SJCRH30 (cell line): ENCODE data around the gene CPNE9. TPM values are rescaled to one million over a fixed set of nuclear protein-coding genes. Genes with fewer than 3 reads are reported as not detected.

ENCODE experiments used
- DNase-seq, 2 experiments: peaks; one replicate each; pipeline ENCODE4 v3.0.0-alpha.2; 2015 to 2020
- H3K27ac ChIP-seq: fragments of 250-450 bp; sonication (Bioruptor Pico); 2 replicates; pipeline ENCODE4 v1.5.1; 2020; ENCODE audit warnings: mild to moderate bottlenecking, moderate library complexity
- H3K27me3 ChIP-seq: fragments of 250-450 bp; sonication (Bioruptor Pico); 2 replicates; pipeline ENCODE4 v1.5.1; 2020; ENCODE audit warnings: mild to moderate bottlenecking, moderate library complexity
- H3K36me3 ChIP-seq: fragments of 250-450 bp; sonication (Bioruptor Pico); 2 replicates; pipeline ENCODE4 v1.5.1; 2020; ENCODE audit warnings: mild to moderate bottlenecking, moderate library complexity
- H3K4me1 ChIP-seq: fragments of 250-450 bp; sonication (Bioruptor Pico); 2 replicates; pipeline ENCODE4 v1.5.1; 2020; ENCODE audit warnings: mild to moderate bottlenecking, moderate library complexity
- H3K4me3 ChIP-seq: fragments of 250-450 bp; sonication (Bioruptor Pico); 2 replicates; pipeline ENCODE4 v1.5.1; 2020; ENCODE audit warnings: mild to moderate bottlenecking, moderate library complexity
- H3K9me3 ChIP-seq: fragments of 250-450 bp; sonication (Bioruptor Pico); replicated peaks from 2 replicates; pipeline ENCODE4 v1.5.1; 2020; ENCODE audit warnings: mild to moderate bottlenecking, moderate library complexity
- total RNA-seq: library from RNA; depleted of rRNA; stranded (reverse); fragments of >200 nt; shearing (Covaris generic); gene quantifications from 2 replicates; pipeline ENCODE4 v1.2.3, GENCODE V29; 2014

The CPNE9 gene
- total RNA-seq, 1 experiment from 2014 or later: 0.06 TPM

DNA sequence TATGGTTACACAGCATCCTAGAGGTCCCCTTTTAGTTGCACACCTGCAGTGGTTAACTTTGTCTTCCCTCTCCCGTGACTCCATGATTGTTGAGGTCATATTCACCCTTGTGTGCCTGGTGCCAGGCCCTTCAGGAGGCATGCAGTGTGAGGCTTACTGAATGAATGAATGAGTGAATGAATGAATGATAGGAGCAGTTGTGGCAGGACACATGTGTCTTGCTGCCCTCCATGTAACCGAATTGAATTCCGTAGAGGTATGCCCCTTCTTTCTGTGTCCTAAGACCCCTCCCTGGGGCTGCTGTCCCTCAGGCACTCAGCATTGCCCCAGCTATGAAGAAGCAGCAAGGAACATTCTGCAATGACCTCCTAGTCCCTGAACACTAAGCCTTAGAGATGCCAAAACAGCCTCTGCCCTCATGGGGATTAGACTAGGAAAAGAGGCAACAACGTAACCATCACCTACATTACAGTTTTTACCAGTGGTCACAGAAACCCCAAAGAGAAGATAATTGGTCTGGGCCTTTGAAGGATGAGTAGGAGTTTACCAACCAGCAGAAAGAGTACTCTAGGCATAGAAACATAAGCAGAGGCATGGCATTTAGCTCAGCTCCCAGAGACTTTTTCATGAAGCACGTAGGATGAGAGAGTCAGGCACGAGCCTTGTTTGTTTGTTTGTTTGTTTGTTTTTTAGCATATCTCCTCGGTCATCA, 22.5 kb upstream of the CPNE9 start:
- Histone ChIP-seq H3K27ac (no peak overlapping the region), H3K27me3 (no peaks in the 10 kb centered on the region), H3K4me1 (no peaks in the 10 kb centered on the region), H3K9me3 (no peaks in the 10 kb centered on the region), H3K36me3 (peaks cover 14% of the 10 kb centered on the region; the same call in 1 of the 2 replicates), H3K4me3 (no peak overlapping the region)
- no peak for DNase-seq

DNA sequence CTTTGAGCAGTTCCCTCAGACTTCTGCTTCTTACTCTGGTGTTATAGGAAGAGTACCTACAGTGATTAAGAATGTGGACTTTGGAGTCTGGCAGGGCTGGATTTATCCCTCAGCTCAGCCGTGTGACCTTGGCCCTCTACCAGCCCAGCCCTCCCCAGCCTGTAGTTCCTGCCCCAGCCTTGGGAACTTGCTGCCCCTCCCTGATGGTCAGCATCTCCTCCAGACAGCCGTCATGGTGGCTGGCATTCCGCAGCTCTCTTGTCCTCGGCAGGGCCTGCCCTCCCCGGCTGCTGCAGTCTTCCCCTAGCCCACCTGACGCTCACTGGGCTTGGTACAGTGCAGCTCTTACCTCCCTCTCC, 21.9 kb upstream of the CPNE9 start:
- H3K4me3 ChIP-seq: no peak overlapping the region
- no peaks in the 10 kb centered on the region for H3K27me3 ChIP-seq
- no peak for DNase-seq
- H3K9me3 ChIP-seq: no peaks in the 10 kb centered on the region
- H3K4me1 ChIP-seq: no peaks in the 10 kb centered on the region
- H3K36me3 ChIP-seq: peaks cover 14% of the 10 kb centered on the region; the same call in 1 of the 2 replicates
- H3K27ac ChIP-seq: no peak overlapping the region

DNA sequence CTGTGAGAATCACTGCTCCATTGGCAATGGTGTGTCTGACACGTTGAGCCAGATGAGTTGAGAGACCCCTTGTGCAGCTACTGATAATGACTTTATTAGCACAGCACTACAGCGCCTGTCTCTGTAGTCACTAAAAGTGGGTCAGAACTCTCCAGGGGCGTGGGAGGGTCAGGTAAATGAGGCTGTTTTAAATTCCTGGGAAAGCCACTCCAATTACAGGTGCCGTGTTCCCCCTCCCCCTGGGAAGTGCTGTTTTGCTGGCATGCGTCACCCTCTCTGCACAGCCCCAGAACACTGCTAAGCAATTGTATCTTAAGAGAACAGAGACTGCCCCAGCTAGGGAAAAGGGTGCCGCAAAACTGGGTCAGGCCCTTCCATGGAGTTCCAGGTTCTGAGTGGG, 21.5 kb upstream of the CPNE9 start:
- no peaks in the 10 kb centered on the region for H3K9me3 ChIP-seq
- H3K36me3 ChIP-seq: peaks cover 14% of the 10 kb centered on the region; the same call in 1 of the 2 replicates
- no peaks in the 10 kb centered on the region for H3K27me3 ChIP-seq
- no peak overlapping the region for H3K27ac ChIP-seq
- H3K4me1 ChIP-seq: no peaks in the 10 kb centered on the region
- no peak overlapping the region for H3K4me3 ChIP-seq
- no peak for DNase-seq

DNA sequence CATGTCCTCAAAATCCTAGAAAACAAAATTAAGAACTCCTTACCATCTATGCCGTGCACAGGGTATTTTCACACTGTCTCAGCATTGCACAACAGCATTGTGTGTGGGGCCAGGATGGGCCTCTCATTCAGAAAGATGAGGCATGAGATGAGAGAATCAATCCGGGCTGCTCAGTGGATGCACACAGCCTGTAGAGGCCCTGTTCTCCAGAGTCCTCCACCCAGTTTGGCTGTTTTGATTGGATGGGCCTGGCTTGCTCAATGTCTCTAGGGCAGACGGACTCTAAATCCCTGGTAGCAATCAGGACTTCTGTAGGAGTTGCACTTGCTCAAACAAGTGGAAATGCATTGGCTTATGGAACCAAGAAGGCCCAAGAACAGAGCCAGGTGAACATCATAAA, 20.2 kb upstream of the CPNE9 start:
- Histone ChIP-seq H3K36me3 (peaks cover 13% of the 10 kb centered on the region; the same call in 1 of the 2 replicates), H3K27me3 (no peaks in the 10 kb centered on the region), H3K9me3 (no peaks in the 10 kb centered on the region), H3K27ac (no peak overlapping the region), H3K4me3 (no peak overlapping the region), H3K4me1 (no peaks in the 10 kb centered on the region)
- DNase-seq: no peak

DNA sequence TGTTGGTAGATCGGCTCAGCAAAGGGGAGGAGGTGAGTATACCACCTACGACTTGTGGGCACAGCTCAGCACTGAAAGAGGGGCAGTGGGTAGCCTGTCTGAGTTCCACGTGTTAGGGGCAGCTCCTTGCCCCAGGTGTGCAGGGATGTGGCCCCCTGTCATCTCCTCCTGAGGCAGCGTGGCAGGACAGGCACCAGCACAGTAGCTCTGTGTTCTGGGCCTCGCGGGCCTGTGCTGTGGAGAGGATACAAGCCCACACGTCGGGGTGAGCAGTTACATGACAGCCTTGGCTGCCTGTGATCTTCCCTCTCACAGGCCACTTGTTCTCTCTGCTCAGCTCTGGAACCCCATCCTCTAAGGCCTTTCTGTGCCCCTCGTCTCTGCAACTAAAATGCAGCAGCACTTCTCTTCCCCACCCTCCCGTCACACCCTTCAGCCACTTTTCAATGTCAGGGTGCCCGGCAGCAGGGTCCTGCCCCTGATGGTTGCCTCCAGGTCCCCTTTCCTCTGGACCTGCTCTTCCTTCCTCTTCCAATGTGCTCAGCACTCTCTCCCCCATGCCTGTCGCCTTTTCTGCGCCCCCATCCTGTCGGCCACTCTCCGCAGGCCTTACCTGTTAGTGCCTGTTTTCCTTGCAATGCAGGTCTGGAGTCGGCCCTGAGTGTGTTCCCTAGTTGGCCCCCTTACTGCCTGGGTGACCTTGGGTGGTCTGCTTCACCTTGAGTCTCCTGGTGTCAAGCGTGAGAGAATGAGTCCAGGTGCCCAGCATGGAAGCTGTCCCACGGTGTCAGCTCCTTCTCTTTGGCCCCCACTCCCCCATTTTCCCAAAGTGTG, 18.2 kb upstream of the CPNE9 start:
- no peaks in the 10 kb centered on the region for H3K27me3 ChIP-seq
- peaks cover 6% of the 10 kb centered on the region; the same call in 1 of the 2 replicates for H3K36me3 ChIP-seq
- H3K4me1 ChIP-seq: no peaks in the 10 kb centered on the region
- H3K4me3 ChIP-seq: no peak overlapping the region
- H3K27ac ChIP-seq: no peak overlapping the region
- DNase-seq: no peak
- no peaks in the 10 kb centered on the region for H3K9me3 ChIP-seq

DNA sequence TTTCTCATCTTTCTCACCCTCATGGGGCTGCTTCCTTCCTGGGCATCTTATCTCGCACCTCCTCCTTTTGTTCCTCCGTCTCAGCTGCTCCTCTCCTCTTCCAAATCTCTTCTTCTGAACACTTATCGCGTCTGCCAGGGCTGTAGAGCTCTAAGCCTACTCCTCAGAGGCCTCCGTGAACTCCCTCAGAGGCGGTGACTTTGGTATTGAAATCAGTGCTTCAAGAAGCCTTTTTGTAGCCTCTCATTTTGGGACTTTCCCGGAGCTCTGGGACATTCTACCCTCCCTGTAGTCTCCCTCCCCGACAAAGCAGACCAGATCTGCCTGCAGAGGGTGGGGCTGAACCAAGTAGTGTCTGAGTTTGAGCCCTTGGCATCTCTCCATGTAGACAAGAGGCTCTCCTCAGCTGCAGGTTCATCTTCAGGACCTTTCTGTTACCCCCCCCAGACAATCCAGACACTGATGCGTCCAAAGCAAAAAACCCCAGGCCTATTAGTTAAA, 17.5 kb upstream of the CPNE9 start:
- no peaks in the 10 kb centered on the region for H3K27me3 ChIP-seq
- no peaks in the 10 kb centered on the region for H3K9me3 ChIP-seq
- no peak overlapping the region for H3K4me3 ChIP-seq
- H3K36me3 ChIP-seq: peaks cover 6% of the 10 kb centered on the region; the same call in 1 of the 2 replicates
- no peak for DNase-seq
- H3K4me1 ChIP-seq: no peaks in the 10 kb centered on the region
- no peak overlapping the region for H3K27ac ChIP-seq

DNA sequence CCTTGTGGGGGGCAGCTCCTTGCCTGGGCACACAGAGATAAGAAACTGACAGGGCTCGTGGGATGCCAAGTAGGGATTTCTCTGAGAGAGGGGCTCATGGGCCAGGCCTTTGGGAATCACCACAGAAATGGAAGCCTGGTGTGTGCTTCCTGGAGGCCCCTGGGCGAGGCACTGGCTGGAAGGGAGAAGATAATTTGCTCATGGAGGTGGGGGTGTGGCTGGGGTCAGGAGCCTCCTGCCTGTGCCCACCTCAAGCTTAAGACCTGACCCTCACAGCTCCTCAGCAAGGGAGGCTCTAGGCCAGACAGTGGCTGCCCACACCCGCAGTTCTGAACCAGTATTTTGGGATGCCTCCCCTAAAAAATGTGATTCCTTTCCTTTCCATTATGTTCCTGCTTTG, 16.9 kb upstream of the CPNE9 start:
- no peaks in the 10 kb centered on the region for H3K27me3 ChIP-seq
- peaks cover 6% of the 10 kb centered on the region; the same call in 1 of the 2 replicates for H3K36me3 ChIP-seq

DNA sequence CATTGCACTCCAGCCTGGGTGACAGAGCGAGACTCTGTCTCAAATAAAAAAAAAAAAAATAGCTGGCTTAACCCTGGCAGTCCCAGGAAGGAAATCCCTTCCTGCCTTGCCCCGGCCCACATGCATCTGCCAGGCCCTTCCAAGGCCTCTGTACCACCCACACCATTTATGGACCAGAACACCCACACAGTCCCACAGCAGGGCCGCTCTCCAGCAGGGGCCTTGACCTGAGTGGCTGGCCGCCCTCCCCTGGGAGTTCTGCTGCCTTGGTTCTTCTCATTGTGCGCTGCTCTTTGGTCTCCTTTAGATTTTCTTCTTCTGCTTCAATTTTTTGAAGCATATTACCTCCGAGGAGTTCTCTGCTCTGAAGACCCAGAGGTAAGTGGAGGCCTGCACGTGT, 16.1 kb upstream of the CPNE9 start:
- no peaks in the 10 kb centered on the region for H3K27me3 ChIP-seq
- DNase-seq: no peak
- H3K4me1 ChIP-seq: no peaks in the 10 kb centered on the region
- H3K36me3 ChIP-seq: peaks cover 6% of the 10 kb centered on the region; the same call in 1 of the 2 replicates
- H3K27ac ChIP-seq: no peak overlapping the region
- H3K9me3 ChIP-seq: no peaks in the 10 kb centered on the region
- H3K4me3 ChIP-seq: no peak overlapping the region

More for the DNA sequence above, 16.9 kb upstream of the CPNE9 start:
- DNase-seq: no peak
- Histone ChIP-seq H3K4me3 (no peak overlapping the region), H3K9me3 (no peaks in the 10 kb centered on the region), H3K4me1 (no peaks in the 10 kb centered on the region), H3K27ac (no peak overlapping the region)

DNA sequence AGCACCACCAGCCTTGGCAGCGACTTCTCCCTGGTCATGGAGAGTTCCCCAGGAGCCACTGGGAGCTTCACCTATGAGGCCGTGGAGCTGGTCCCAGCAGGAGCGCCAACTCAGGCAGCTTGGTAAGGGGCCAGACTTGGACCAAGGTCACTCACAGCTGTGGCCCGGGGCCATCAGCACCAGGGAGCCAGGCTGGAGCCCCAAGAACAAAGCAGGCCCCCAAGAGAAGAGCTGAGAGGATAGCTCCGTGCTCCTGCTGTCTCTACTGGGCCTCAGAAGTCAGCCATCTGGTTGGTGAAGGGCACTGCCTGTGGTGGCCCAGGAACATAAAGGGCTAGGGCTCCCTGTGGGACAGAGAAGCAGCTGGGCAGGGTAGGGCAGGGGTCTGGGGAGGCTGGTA, 14.7 kb upstream of the CPNE9 start:
- no peak for DNase-seq
- no peak overlapping the region for H3K4me3 ChIP-seq
- H3K27ac ChIP-seq: no peak overlapping the region
- H3K4me1 ChIP-seq: no peaks in the 10 kb centered on the region
- H3K27me3 ChIP-seq: no peaks in the 10 kb centered on the region
- H3K9me3 ChIP-seq: no peaks in the 10 kb centered on the region
- no peaks in the 10 kb centered on the region; the same call in 1 of the 2 replicates for H3K36me3 ChIP-seq

DNA sequence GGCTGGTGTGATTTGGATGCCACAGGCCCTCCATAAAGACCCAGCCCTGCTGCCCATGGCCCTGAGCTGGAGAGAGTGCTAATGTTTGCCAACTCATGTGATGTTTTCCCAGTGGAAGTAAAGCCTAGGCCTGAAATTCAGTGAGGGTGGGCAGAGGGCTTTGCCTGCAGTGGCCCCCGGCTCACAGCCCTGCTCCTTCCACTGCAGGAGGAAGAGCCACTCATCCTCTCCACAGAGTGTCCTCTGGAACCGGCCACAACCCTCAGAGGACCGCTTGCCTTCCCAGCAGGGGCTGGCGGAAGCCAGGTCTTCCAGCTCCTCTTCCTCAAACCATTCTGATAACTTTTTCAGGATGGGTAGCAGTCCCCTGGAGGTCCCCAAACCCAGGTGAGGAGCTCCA, 13.9 kb upstream of the CPNE9 start:
- peaks cover under 1% of the 10 kb centered on the region for H3K4me1 ChIP-seq
- no peak for DNase-seq
- no peaks in the 10 kb centered on the region for H3K9me3 ChIP-seq
- H3K27me3 ChIP-seq: no peaks in the 10 kb centered on the region
- H3K4me3 ChIP-seq: no peak overlapping the region
- H3K27ac ChIP-seq: no peak overlapping the region
- H3K36me3 ChIP-seq: no peaks in the 10 kb centered on the region; the same call in 1 of the 2 replicates

DNA sequence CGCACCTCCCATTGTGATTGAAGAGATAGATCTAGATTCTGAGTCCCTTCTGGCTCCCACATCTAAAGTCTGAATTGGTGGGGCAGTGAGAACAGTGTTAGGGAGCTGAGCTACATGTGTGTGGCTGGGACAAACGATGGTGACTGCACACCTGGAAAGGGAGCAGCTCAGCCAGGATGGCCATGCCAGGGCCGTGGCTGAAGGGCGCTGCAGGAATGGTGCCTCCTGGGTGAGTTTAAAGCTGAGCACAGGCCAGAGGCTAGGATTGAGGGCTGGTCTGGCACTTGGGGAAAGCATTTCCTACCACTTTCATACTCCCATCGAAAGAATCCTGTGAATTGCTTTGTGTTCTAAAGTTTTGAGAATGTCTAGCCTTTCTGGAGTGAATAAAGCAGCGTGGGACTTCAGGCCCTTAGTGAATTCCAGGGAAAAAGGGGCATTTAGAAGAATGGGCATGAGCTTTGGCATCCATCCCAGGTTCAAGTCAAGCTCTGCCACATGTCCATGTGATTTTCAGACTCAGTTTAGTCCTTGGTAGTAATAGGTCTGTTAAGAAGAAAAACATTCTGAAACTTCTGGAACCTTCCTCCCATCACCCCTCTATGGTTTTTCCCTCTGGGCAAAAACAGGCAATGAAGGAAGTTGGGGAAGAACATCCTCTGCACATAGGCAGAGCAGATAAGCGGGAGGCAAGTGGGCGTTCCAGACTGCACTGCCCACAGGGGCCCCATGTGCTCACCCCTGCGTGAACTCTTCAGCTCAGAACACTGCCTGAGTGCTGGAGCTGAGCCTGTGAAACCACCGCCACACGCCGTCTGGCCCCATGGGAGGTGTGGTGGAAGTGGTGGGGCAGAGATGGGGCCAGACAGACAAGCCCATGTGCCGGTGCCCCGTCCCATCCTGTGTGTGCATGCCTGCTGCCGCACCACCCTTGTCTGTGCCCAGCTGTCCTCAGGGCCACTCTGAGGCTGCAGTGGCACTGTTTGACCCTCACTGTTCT, 12.9 kb upstream of the CPNE9 start:
- peaks cover 10% of the 10 kb centered on the region for H3K4me1 ChIP-seq
- no peak overlapping the region for H3K4me3 ChIP-seq
- H3K36me3 ChIP-seq: no peaks in the 10 kb centered on the region
- peak; percentile 21 for DNase-seq
- no peak overlapping the region for H3K27ac ChIP-seq
- no peaks in the 10 kb centered on the region for H3K9me3 ChIP-seq
- no peaks in the 10 kb centered on the region for H3K27me3 ChIP-seq

DNA sequence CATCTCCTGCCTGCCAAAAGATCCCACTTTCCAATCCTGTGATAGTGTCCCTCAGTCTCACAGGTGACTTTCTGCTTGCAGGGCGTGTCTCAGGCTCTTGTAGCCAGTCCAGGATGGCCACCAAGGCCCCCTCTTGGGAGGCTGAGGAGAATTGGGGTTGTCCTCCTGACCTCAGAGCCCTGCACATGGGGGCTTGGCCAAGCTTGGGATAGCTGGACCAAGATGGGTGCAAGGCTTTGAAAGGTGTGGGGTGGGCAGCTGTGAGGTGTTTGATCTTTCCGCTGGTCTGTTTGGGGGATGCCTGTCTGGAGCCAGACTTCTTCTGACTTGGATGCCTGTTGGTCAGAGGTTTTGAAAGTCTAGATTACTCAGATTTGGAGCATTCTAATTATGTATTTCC, 12.0 kb upstream of the CPNE9 start:
- DNase-seq: no peak
- no peaks in the 10 kb centered on the region for H3K36me3 ChIP-seq
- no peak overlapping the region for H3K4me3 ChIP-seq
- H3K9me3 ChIP-seq: no peaks in the 10 kb centered on the region
- peaks cover 11% of the 10 kb centered on the region for H3K4me1 ChIP-seq
- no peaks in the 10 kb centered on the region for H3K27me3 ChIP-seq
- H3K27ac ChIP-seq: no peak overlapping the region

DNA sequence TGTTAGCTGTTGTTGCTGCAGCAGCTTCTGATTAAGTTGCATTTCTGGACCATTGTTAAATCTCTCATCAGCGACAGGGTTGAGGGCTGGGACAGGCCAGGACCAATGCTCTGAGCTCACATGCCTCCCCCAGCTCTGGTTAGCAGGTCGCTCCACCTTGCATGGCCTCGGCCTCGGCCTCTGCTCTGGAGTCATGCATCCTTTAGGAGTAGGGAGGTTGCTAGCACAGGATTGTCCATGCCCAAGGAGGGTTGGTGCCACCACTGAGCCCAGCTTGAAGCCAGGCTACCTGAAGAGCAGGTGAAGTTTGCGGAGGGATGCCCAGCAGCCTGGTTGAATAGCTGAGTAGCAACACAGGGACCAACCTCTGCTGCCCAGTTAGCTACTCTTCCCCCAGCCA, 11.2 kb upstream of the CPNE9 start:
- no peaks in the 10 kb centered on the region for H3K27me3 ChIP-seq
- DNase-seq: no peak
- no peak overlapping the region for H3K27ac ChIP-seq
- H3K4me3 ChIP-seq: no peak overlapping the region
- no peaks in the 10 kb centered on the region for H3K9me3 ChIP-seq
- no peaks in the 10 kb centered on the region for H3K36me3 ChIP-seq
- peaks cover 11% of the 10 kb centered on the region for H3K4me1 ChIP-seq

DNA sequence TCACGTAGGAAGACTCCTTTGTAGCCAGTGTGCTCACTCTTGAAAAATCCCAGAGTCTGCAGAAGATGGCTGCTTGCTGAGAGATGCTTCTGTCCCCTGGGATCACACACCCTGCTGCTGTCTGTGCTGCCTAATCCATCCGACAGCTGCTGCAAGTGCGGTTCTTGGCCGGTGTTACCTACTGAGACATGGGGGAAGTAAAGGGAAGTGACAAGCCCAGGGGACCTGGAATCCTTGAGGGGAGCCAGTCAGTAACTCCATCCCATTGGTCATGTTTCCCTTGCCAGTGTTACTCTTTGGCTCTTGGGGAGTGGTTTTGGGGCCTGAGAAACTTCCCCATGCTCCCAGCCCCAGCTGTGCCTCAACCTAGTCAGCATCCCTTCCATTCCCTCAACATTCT, 8.3 kb upstream of the CPNE9 start:
- Histone ChIP-seq H3K9me3 (no peaks in the 10 kb centered on the region), H3K36me3 (no peaks in the 10 kb centered on the region), H3K4me3 (no peak overlapping the region), H3K27ac (no peak overlapping the region; the same call in 1 of the 2 replicates), H3K27me3 (no peaks in the 10 kb centered on the region), H3K4me1 (peaks cover 11% of the 10 kb centered on the region)
- DNase-seq: peak; percentile 85
